Stimulated activated CD4-positive, alpha-beta T cell treated with anti-CD3 and anti-CD28 coated beads, Interleukin-2, amount 100 ng/mL, for 24 hours (primary cell): ENCODE data around the gene CHTF18.
"Not testable (repeated sequence)": the region's sequence is repeated elsewhere in the genome, so short reads cannot be mapped to it uniquely, and the experiment has no call there.

Experiments used
- DNase-seq, 2 donors: peaks; one replicate each; pipeline ENCODE4 v3.0.0-alpha.2; 2020

Gene CHTF18

DNA sequence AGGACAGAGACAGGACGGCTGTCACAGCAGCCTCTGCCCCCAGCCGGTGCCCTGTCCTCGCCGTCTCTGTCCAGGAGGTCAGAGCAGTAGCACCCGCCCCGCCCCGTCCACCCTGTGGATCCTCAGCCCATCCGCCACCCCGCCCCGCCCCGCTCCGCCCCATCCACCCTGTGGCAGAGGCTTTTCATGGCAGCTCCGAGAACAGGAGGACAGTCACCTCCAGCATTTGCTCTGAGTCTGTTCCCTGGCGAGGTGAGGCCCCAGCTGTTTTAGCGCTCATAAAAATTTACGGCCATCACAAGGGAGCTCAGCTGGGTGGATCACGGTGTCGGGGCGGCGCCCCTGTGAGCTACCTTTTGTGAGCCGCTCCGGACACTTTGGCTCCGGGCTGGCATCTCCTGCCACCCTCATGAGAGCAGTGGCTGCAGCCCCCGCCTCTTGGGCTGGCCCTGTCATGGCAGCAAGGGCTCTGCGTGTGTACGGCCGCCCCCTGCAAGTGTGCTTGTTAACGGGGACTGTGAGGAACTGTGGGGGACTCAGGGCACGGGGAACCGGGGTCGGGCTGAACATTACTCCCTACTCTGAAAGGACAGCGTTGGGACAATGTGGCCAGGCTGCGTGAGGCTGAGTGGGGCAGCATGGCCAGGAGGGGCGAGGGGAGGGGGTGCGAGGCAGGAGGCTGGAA, 44.4 kb downstream of the CHTF18 start:
- DNase-seq: no peak

- DNase-seq: no peak
Measured at GRCh38 chr16:833411-833810, 45.0 kb downstream of the CHTF18 start.

DNA sequence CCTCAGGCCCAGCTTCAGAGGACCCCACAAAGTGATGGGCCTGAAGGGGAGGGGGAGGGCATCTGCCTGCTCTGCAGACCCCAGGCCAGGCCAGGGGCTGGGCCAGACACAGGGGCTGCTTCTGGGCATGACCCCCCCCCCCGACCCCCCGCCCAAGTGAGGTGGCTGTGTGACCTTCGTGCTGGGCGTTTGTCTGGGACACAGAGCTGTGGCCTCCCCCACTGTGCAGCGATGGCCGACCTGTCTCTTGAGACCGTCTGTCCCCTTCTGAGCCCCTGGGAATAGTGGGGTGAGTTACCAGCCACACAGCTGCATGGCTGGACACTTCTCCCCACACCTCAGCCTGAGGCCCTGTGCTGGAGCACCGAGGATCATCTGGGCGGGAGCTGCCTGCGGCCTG, 47.0 kb downstream of the CHTF18 start:
- DNase-seq: no peak

- DNase-seq: no peak
Measured at GRCh38 chr16:836221-836620, 47.8 kb downstream of the CHTF18 start.

DNA sequence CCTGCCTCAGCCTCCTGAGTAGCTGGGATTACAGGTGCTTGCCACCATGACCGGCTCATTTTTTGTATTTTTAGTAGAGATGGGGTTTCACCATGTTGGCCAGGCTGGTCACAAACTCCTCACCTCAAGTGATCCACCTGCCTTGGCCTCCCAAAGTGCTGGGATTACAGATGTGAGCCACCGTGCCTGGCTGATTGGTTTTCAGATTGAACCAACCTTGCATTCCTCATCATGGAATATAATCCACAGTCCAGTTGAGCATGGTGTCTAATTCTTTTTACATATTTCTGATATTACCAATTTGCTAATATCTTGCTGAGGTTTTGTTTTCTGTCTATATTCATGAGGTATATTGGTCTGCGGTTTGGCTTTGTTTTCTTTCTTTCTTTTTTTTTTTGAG, 48.4 kb downstream of the CHTF18 start:
- DNase-seq: not testable (repeated sequence)

DNA sequence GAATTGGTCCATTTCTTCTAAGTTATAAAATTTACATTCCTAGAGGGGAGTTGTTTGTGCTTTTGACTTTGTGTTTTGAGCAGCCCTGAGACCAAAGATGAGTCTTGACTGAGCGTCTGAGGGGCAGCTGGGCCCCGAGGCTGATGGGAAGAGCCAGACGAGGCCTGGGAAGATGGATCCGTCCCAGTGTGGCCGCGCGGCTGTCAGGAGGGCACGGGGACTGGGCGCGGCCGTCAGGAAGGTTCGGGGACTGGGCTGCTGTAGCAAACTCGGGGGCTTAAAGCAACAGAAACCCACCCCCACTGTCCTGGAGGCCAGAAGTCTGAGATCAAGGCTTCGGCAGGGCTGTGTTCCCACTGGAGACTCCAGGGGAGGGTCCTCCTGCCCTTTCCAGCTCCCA, 50.3 kb downstream of the CHTF18 start:
- DNase-seq: no peak

DNA sequence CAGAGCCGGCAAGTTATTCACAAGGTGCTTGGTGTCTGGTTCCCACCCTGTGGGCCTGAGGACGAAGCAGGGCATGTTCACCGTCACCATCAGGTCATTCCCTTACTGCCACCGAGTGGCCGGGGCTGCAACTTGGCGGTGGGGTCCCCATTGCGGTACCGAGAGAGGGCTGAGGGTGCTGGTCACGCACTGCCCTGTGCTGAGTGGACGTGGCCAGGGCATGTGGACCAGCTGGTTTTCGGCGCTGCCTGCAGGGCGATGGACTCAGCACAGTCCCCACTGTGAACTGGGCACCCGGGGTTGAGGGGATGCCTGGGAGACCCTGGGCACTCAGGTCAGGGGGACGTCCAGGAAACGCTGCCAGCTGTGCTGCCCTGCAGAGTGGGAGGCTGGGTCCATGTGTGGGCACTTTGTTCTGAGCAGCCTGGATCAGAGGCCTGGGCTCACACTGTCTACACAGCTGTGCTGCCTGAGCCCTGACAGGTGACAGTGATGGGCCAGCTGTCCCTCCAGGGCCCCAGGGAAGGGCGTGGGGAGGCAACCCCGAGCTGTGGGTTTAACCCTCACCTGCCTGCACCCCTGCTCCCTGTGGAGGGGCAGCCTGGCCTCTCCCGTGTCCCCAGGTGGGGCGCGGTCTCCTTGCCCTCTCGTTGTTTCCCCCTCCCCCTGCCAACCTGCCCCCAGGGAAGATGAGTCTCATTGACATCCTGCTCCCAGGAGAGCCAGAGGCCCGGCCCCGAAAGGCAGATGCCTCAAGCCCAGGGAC, 51.4 kb downstream of the CHTF18 start:
- DNase-seq: no peak

- no peak for DNase-seq
Measured at GRCh38 chr16:840561-841454, 52.4 kb downstream of the CHTF18 start.

- DNase-seq: no peak
Measured at GRCh38 chr16:841455-842060, 53.1 kb downstream of the CHTF18 start.

- no peak for DNase-seq
Measured at GRCh38 chr16:842061-842476, 53.6 kb downstream of the CHTF18 start.

DNA sequence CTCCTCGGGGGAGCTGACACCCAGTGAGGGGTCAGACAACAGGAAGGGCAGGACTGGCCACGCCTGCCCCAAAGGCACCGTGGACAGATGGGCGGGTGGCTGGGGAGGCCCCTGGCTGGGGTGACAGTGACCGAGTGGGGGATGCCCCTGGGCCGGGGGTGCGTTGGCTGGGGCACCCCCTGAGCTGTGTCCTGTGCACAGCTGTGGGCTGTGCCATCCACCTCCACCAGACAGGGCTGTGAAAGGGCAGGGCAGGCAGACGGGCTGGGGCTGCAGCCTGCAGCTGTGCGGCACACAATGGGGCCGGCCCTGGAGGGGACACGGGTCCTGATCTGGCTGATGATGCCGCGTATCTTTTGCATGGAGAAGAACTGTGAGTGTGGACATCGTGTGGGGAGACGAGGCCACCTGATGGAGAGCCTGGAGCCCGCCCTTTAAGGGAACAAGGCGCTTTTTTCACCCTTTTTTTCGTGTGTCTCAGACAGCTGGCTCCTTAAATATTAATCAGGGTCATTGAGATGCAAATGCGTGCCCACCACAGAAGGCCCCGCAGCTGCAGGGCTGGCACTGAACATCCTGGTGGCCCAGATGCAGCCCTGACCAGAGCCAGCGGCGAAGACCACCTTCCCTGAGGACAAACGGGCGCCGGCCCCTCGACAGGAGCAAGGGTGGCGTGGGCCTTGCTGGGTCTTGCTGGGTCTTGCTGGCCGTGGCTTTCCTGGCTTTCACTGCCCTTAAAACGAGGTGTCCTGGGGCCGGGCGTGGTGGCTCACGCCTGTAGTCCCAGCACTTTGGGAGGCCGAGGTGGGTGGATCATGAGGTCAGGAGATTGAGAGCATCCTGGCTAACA, 54.5 kb downstream of the CHTF18 start:
- DNase-seq: no peak

GRCh38 chr16:843771-844170, 55.4 kb downstream of the CHTF18 start:
- no peak for DNase-seq

DNA sequence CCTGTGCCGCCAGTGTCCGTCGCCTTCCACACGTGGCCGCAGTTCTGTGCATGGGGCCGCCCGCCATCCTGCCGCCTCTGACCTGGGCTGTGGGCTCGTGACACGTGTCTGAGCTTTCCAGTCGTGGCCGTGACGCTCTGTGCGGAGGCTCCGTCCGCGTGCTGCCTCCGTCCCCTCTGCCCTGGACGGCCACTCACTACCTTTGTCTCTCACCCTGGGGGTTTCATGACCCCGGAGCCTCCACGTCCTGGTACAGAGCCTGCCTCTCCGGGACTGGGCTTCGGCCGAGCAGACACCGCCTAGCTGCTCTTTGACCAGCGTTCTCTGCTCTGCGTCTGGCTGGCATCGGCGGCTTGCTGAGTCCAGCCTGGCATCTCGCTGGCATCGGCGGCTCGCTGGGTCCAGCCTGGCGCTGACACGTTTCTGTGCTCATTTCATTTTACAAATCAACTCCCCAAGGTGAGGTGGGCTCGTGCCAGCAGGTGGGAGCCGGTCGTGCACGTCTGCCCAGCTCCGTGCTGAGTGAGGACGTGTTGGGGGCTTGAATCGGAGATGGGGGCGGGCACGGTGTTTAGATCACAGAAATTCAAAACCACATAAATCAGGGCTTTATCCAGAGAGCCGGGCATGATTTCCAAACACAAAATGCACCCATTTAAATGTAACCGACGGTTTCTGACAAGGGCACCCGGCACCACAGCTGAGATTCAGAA, 56.4 kb downstream of the CHTF18 start:
- no peak for DNase-seq

DNA sequence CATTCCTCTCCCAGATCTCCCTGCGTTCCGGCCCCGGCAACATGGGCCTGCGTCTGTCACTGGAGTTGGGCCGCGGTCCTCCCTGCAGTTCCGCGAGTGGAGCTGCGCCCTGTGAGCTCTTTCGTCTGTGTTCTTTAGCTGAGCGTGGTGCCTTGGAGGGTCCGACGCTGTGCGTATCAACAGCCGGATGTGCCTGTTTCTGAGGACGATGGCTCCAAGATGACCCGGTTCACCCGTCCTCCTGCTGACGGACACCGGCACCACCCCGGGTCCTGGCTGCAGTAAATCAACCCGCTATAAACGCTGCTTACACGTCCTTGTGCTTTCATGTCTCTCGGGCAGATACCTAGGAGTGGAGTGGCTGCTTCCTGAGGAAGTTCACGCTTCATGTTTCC, 56.9 kb downstream of the CHTF18 start:
- no peak for DNase-seq

DNA sequence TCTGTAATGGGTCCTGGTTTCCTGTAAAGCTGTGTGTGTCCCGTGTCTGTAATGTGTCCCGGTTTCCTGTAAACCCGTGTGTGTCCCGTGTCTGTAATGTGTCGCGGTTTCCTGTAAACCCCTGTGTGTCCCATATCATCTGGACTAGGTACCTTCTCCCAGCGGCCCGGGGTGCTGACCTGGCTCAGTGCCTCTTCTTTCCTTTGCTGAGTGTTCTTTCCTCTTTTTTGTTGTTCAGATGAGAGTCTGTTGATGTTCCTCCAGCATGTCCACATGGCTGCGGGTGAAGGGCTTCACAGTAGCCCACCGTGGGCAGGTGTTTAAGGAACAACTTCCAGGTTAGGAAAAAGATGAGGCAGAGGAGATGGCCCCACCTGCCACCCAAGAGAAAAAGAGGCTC, 58.7 kb downstream of the CHTF18 start:
- DNase-seq: no peak
